Mesenchymal stem cell (in vitro differentiated cells and primary cell): ENCODE measurements around the gene CHAF1B.

Experiments
- DNase-seq: peaks from one replicate; pipeline ENCODE4 v3.0.0-alpha.2; 2013
- H2AFZ ChIP-seq: one replicate; pipeline ENCODE4 v1.6.1; 2013; ENCODE audit warnings: low read depth, mild to moderate bottlenecking, control low read depth, inconsistent platforms, low read length, moderate library complexity
- H2AK5ac ChIP-seq: 2 replicates; pipeline ENCODE4 v1.6.1; 2013; ENCODE audit warnings: low read length, moderate library complexity, mild to moderate bottlenecking, inconsistent platforms; ENCODE audit not compliant: severe bottlenecking
- H2BK120ac ChIP-seq: one replicate; pipeline ENCODE4 v1.6.1; 2013; ENCODE audit warnings: low read depth, mild to moderate bottlenecking, inconsistent platforms, low read length, moderate library complexity
- H2BK12ac ChIP-seq, 2 experiments: one replicate each; pipeline ENCODE4 v1.6.1; 2013; ENCODE audit warnings: inconsistent platforms in 2 of 2, low read length in 2 of 2, mild to moderate bottlenecking in 2 of 2, moderate library complexity in 2 of 2, control low read depth in 1 of 2
- H2BK15ac ChIP-seq: one replicate; pipeline ENCODE4 v1.6.1; 2013; ENCODE audit warnings: mild to moderate bottlenecking, low read depth, inconsistent platforms; ENCODE audit not compliant: poor library complexity, severe bottlenecking
- H2BK5ac ChIP-seq: 2 replicates; pipeline ENCODE4 v1.6.1; 2013; ENCODE audit warnings: low read depth, mild to moderate bottlenecking, low read length, control low read depth, inconsistent platforms; ENCODE audit not compliant: poor library complexity, severe bottlenecking
- H3K14ac ChIP-seq, 2 experiments: one replicate each; pipeline ENCODE4 v1.6.1; 2013; ENCODE audit warnings: inconsistent platforms in 2 of 2, low read length in 2 of 2, control low read depth in 1 of 2, mild to moderate bottlenecking in 1 of 2, moderate library complexity in 1 of 2
- H3K18ac ChIP-seq, 2 experiments: one replicate each; pipeline ENCODE4 v1.6.1; 2013; ENCODE audit warnings: inconsistent platforms in 2 of 2, low read length in 2 of 2, control low read depth in 1 of 2, low read depth in 1 of 2, mild to moderate bottlenecking in 1 of 2
- H3K23ac ChIP-seq, 2 experiments: one replicate each; pipeline ENCODE4 v1.6.1; 2013; ENCODE audit warnings: inconsistent platforms in 2 of 2, low read length in 2 of 2, mild to moderate bottlenecking in 2 of 2, moderate library complexity in 2 of 2, control low read depth in 1 of 2
- H3K27ac ChIP-seq: 2 replicates; pipeline ENCODE4 v1.5.1; 2013; ENCODE audit warnings: mild to moderate bottlenecking, moderate library complexity, low read length, control low read depth, inconsistent platforms; ENCODE audit not compliant: poor library complexity, severe bottlenecking
- H3K27me3 ChIP-seq, 2 experiments: 2 replicates each; pipeline versions ENCODE4 v1.6.1 to v1.7.0; 2013; ENCODE audit warnings: low read length in 2 of 2, mild to moderate bottlenecking in 2 of 2, moderate library complexity in 2 of 2, control low read depth in 1 of 2, inconsistent platforms in 1 of 2; ENCODE audit not compliant: control insufficient read depth in 1 of 2, insufficient read depth in 1 of 2
- H3K36me3 ChIP-seq, 2 experiments: 2 replicates each; pipeline versions ENCODE4 v1.6.1 to v1.7.0; 2013; ENCODE audit warnings: low read length in 2 of 2, control low read depth in 1 of 2, inconsistent platforms in 1 of 2, low read depth in 1 of 2, mild to moderate bottlenecking in 1 of 2; ENCODE audit not compliant: insufficient read depth in 2 of 2, control insufficient read depth in 1 of 2
- H3K4ac ChIP-seq, 2 experiments: one replicate each; pipeline ENCODE4 v1.6.1; 2013; ENCODE audit warnings: inconsistent platforms in 2 of 2, low read length in 2 of 2, mild to moderate bottlenecking in 2 of 2, moderate library complexity in 2 of 2, control low read depth in 1 of 2, low read depth in 1 of 2
- H3K4me1 ChIP-seq: 2 replicates; pipeline ENCODE4 v1.6.1; 2013; ENCODE audit warnings: low read depth, low read length, control low read depth; ENCODE audit not compliant: control insufficient read depth, insufficient read depth
- H3K4me2 ChIP-seq: 2 replicates; pipeline ENCODE4 v1.6.1; 2013; ENCODE audit warnings: low read length, mild to moderate bottlenecking, inconsistent platforms; ENCODE audit not compliant: poor library complexity, severe bottlenecking
- H3K4me3 ChIP-seq, 2 experiments: 2 replicates each; pipeline versions ENCODE4 v1.5.1 to v1.7.0; 2013; ENCODE audit warnings: low read length in 2 of 2, mild to moderate bottlenecking in 2 of 2, control low read depth in 1 of 2, low read depth in 1 of 2; ENCODE audit not compliant: insufficient read depth in 1 of 2
- H3K79me1 ChIP-seq: replicated peaks from 2 replicates; pipeline ENCODE4 v1.6.1; 2013; ENCODE audit warnings: mild to moderate bottlenecking, control low read depth, low read length, inconsistent platforms; ENCODE audit not compliant: poor library complexity, severe bottlenecking
- H3K9ac ChIP-seq: 2 replicates; pipeline ENCODE4 v1.7.0; 2013; ENCODE audit warnings: mild to moderate bottlenecking, low read length, moderate library complexity
- H3K9me3 ChIP-seq: 2 replicates; pipeline ENCODE4 v1.7.0; 2013; ENCODE audit warnings: mild to moderate bottlenecking, low read length; ENCODE audit not compliant: control insufficient read depth
- H4K8ac ChIP-seq: one replicate; pipeline ENCODE4 v1.6.1; 2013; ENCODE audit warnings: inconsistent platforms, mild to moderate bottlenecking, low read length, moderate library complexity
- H4K91ac ChIP-seq: one replicate; pipeline ENCODE4 v1.6.1; 2013; ENCODE audit warnings: mild to moderate bottlenecking, low read length, inconsistent platforms
- WGBS: methylation state at CpG from one replicate; pipeline ENCODE4 v1.1.7; 2013; ENCODE audit warnings: mixed read lengths; 5-methylcytosine and 5-hydroxymethylcytosine counted together

CHAF1B gene

DNA sequence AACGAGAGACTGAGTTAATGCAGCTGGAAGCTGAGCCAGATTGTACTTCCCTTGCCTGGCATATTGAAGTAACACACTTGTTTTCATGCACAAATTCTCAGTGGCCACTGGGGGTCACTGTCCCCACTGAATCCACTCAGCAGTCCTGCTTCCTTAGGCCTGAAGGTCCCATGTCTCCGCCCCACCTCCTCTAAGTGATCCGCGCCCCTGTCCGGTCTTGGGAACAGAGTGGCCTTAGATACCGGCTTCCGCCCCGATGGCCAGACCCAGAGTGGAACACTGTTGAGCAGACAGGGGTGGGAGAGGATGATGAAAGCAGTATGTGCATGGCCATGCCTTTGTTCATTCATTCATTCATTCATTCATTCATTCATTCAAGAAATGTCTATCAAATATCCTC is 34.8 kb downstream of the CHAF1B start:
- H3K27me3 ChIP-seq: no peaks in the 10 kb centered on the region
- H3K79me1 ChIP-seq: no peaks in the 10 kb centered on the region
- H2BK120ac ChIP-seq: no peak overlapping the region
- DNase-seq: peak; percentile 92
- no peak overlapping the region for H2AK5ac ChIP-seq
- H2AFZ ChIP-seq: no peak overlapping the region
- no peak overlapping the region for H3K4me3 ChIP-seq
- no peak overlapping the region for H4K8ac ChIP-seq
- no peaks in the 10 kb centered on the region for H3K9me3 ChIP-seq
- peaks cover 14% of the 10 kb centered on the region in 2 experiments for H3K36me3 ChIP-seq
- no peak overlapping the region for H3K23ac ChIP-seq
- WGBS: 10% methylated on average over 5 of the region's 8 CpGs
- no peak overlapping the region for H3K9ac ChIP-seq
- no peak overlapping the region for H2BK5ac ChIP-seq
- no peak overlapping the region for H4K91ac ChIP-seq
- peaks cover 13% of the 10 kb centered on the region for H3K4me1 ChIP-seq
- H2BK12ac ChIP-seq: no peak overlapping the region
- H3K4ac ChIP-seq: no peak overlapping the region
- no peak overlapping the region for H3K4me2 ChIP-seq
- H2BK15ac ChIP-seq: no peak overlapping the region
- no peak overlapping the region for H3K18ac ChIP-seq
- no peak overlapping the region for H3K14ac ChIP-seq
- H3K27ac ChIP-seq: no peak overlapping the region

DNA sequence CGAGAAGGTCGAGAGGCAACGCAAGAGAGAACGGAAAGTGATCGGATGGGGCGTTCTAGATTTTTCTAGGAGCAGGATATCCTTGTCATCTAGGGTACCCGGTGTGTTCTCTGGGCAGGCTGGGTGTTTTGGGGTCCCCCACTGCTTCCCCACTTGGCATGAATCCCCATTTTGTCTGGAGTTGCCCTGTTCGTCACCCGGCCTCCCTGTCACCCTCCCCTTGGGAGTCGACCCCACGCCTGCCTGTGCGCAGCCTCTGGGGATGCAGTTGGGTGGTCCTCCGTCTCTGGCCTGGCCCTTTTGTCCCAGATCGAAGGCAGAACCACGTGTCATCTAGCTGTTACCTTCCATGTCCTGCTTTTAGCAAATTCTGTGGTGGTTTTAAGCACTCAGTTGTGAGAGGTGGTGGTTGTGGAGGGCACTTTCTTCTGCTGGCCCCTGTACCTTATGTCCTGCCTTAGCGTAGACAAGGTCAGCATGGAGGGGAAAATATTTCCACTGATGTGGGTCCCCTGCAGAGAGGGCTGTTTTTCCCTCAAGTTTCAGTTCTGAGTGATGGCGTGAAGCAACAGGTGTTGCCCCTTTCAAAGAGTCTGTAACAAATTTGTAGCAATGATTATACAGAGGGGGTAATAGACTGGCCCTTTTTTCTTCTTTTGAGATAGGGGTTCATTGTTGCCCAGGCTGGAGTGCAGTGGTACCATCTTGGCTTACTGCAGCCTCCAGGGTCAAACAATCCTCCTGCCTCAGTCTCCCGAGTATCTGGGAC is 35.6 kb downstream of the CHAF1B start:
- Histone ChIP-seq H3K27me3 (no peaks in the 10 kb centered on the region), H3K4me2 (no peak overlapping the region), H3K36me3 (peaks cover 9 to 10% of the 10 kb centered on the region in 2 experiments), H3K9me3 (no peaks in the 10 kb centered on the region), H2BK5ac (no peak overlapping the region), H2AFZ (no peak overlapping the region), H3K4me3 (no peak overlapping the region), H3K79me1 (no peaks in the 10 kb centered on the region), H4K91ac (no peak overlapping the region), H3K4ac (no peak overlapping the region), H2BK15ac (no peak overlapping the region), H3K14ac (no peak overlapping the region), H2AK5ac (no peak overlapping the region), H3K18ac (no peak overlapping the region), H2BK120ac (no peak overlapping the region), H2BK12ac (no peak overlapping the region), H3K4me1 (peaks cover 16% of the 10 kb centered on the region), H3K23ac (no peak overlapping the region), H3K9ac (no peak overlapping the region), H3K27ac (no peak overlapping the region), H4K8ac (no peak overlapping the region)
- no peak for DNase-seq
- WGBS: 95% methylated on average over 18 of the region's 18 CpGs

DNA sequence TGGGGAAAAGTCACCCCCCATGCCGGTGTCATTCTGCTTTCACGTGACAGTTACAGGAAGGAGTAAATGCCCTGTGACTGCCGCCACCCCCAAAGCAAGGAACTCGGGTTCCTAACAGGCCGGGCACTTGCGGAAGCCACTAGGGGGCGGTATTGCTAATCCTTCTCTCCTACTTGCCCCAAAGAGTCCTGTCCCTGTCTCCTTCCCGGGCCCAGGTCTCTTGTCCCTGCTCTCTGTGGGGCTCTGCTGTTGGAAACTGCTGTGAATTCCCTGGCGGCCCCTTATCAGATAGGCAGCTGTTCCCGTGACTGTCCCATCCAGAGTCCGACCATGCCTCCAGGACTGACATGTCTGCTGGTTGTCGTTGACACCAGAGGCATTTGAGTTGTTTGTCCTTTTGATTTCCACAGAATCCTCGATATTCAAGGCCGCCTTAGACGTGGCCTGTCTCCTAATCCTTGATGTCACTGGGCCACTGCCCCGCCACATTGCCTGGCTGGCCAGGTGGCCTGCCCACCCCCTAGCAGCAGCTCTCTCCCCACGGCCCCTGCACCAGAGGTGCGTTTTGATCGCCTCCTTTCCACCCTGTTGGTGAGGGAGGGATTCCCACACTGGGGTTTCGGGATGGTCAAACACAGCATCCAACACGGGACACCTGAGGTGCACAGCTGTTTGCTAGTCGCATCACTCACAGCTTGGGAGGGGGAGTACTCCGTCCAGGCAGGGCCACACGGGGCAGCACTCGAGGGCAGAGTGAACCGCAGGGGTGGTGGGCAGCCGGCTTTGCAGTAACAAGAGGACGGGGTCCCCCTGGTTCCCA is 37.3 kb downstream of the CHAF1B start:
- no peak overlapping the region for H2AK5ac ChIP-seq
- no peak overlapping the region for H3K4ac ChIP-seq
- no peak overlapping the region for H2BK120ac ChIP-seq
- no peak overlapping the region for H4K8ac ChIP-seq
- H3K9me3 ChIP-seq: no peaks in the 10 kb centered on the region
- H3K4me2 ChIP-seq: no peak overlapping the region
- H3K27me3 ChIP-seq: no peaks in the 10 kb centered on the region
- peaks cover 0 to 3% of the 10 kb centered on the region in 2 experiments for H3K36me3 ChIP-seq
- H2BK15ac ChIP-seq: no peak overlapping the region
- DNase-seq: peak; percentile 58
- peak overlapping the region in 1 of 2 experiments; percentile 77 for H3K18ac ChIP-seq
- no peak overlapping the region for H3K27ac ChIP-seq
- H3K9ac ChIP-seq: no peak overlapping the region
- peak overlapping the region in 1 of 2 experiments; percentile 29 for H2BK12ac ChIP-seq
- WGBS: 57% methylated on average over 27 of the region's 28 CpGs
- no peak overlapping the region for H2BK5ac ChIP-seq
- H3K4me3 ChIP-seq: no peak overlapping the region
- H3K79me1 ChIP-seq: no peaks in the 10 kb centered on the region
- peaks cover 16% of the 10 kb centered on the region for H3K4me1 ChIP-seq
- H3K14ac ChIP-seq: no peak overlapping the region
- H3K23ac ChIP-seq: no peak overlapping the region
- H2AFZ ChIP-seq: no peak overlapping the region
- H4K91ac ChIP-seq: no peak overlapping the region

DNA sequence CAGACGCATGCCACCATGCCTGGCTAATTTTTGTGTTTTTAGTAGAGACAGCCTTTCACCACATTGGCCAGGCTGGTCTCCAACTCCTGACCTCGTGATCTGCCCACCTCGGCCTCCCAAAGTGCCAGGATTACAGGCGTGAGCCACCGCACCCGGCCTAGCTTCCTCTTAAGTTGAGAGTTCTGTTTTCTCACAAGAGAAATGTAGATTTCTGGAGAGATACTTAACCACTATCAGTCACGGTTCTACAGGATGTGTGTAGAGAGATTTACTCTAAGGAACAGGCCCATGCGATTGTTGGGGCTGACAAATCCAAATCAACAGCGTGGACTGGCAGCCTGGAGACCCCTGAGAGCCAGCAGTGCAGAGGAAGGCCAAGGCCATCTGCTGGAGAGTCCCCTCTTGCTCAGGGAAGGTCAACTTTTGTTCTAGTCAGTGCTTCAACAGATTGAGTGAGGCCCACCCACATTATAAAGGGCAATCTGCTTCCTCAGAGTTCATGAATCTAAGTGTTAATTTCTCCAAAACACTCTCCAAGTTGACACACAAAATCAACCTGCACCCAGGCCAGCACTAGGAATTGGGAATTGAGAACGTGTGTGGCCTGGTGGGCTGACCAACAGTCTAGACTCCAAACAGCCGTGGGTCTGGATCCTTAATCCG is 38.7 kb downstream of the CHAF1B start:
- no peaks in the 10 kb centered on the region for H3K79me1 ChIP-seq
- no peak overlapping the region for H4K8ac ChIP-seq
- H2AFZ ChIP-seq: no peak overlapping the region
- no peak overlapping the region for H2BK15ac ChIP-seq
- H3K36me3 ChIP-seq: no peaks in the 10 kb centered on the region
- no peak overlapping the region for H3K4ac ChIP-seq
- H3K9me3 ChIP-seq: no peaks in the 10 kb centered on the region
- H3K23ac ChIP-seq: no peak overlapping the region
- no peak overlapping the region for H4K91ac ChIP-seq
- H2BK12ac ChIP-seq: no peak overlapping the region
- H3K18ac ChIP-seq: no peak overlapping the region
- H3K4me1 ChIP-seq: peaks cover 16% of the 10 kb centered on the region
- H3K4me2 ChIP-seq: no peak overlapping the region
- no peak overlapping the region for H2BK120ac ChIP-seq
- DNase-seq: no peak
- no peak overlapping the region for H3K14ac ChIP-seq
- no peak overlapping the region for H2BK5ac ChIP-seq
- no peak overlapping the region for H3K4me3 ChIP-seq
- peak overlapping the region; percentile 37 for H2AK5ac ChIP-seq
- H3K27me3 ChIP-seq: no peaks in the 10 kb centered on the region
- H3K9ac ChIP-seq: no peak overlapping the region
- no peak overlapping the region for H3K27ac ChIP-seq
- WGBS: 97% methylated on average over 12 of the region's 12 CpGs
